Esophagus muscularis mucosa (tissue), 4 donors: Measurements from ENCODE around the gene ERO1B. TPM values are rescaled to one million over a fixed set of nuclear protein-coding genes. Genes with fewer than 3 reads are reported as not detected.

Experiments
- DNase-seq: peaks from one replicate; pipeline ENCODE4 v3.0.0-alpha.2; 2017; ENCODE audit errors: extremely low spot score
- H3K27ac ChIP-seq, 4 donors: fragments of 200-600 bp; sonication (generic); replicated peaks in 1 of 4; 1 replicate in 3 of 4; 2 replicates in 1 of 4; pipeline ENCODE4 v1.5.1; 2016 to 2019; ENCODE audit warnings: mild to moderate bottlenecking in 1 of 4
- H3K27me3 ChIP-seq, 4 donors: fragments of 200-600 bp; sonication (generic); one replicate each; pipeline versions ENCODE4 v1.5.1 to v1.6.0; 2016 to 2019
- H3K36me3 ChIP-seq, 4 donors: fragments of 200-600 bp; sonication (generic); one replicate each; pipeline ENCODE4 v1.5.1; 2016 to 2019
- H3K4me1 ChIP-seq, 4 donors: fragments of 200-600 bp; sonication (generic); one replicate each; pipeline ENCODE4 v1.5.1; 2016 to 2019
- H3K4me3 ChIP-seq, 4 donors: fragments of 200-600 bp; sonication (generic); 1 replicate in 2 of 4; 2 replicates in 2 of 4; pipeline ENCODE4 v1.5.1; 2016 to 2019; ENCODE audit warnings: mild to moderate bottlenecking in 4 of 4, moderate library complexity in 1 of 4
- H3K9me3 ChIP-seq, 4 donors: fragments of 200-600 bp; sonication (generic); 1 replicate in 3 of 4; 2 replicates in 1 of 4; pipeline ENCODE4 v1.5.1; 2016 to 2019
- CTCF ChIP-seq, 3 experiments: fragments of 200-600 bp in 2 of 3; fragments of 450-650 bp in 1 of 3; sonication (generic) in 2 of 3; IDR thresholded peaks; one replicate each; pipeline ENCODE4 v1.5.1; 2017 to 2019; ENCODE audit warnings: antibody characterized with exemption in 3 of 3, mild to moderate bottlenecking in 2 of 3, moderate library complexity in 1 of 3
- EP300 ChIP-seq: sonication (generic); formaldehyde crosslinking; IDR thresholded peaks from one replicate; pipeline ENCODE4 v1.6.1; 2017; ENCODE audit warnings: antibody characterized with exemption
- POLR2A ChIP-seq: fragments of 450-650 bp; IDR thresholded peaks from one replicate; pipeline ENCODE4 v1.6.1; 2017; ENCODE audit warnings: antibody characterized with exemption, moderate library complexity, mild to moderate bottlenecking, low read depth
- POLR2AphosphoS5 ChIP-seq, 2 donors: sonication (generic); formaldehyde crosslinking; IDR thresholded peaks; one replicate each; pipeline ENCODE4 v1.6.1; 2017; ENCODE audit warnings: antibody characterized with exemption in 2 of 2
- WGBS: methylation state at CpG from one replicate; pipeline ENCODE4 v1.1.5; 2018; 5-methylcytosine and 5-hydroxymethylcytosine counted together
- intact Hi-C: fragments of 100-400 bp; cut with DNase I; formaldehyde crosslinking; loops from one replicate; pipeline ENCODE4 v1.15.1; 2023
- total RNA-seq, 4 donors: library from RNA; depleted of rRNA; stranded (reverse); fragments of >200 nt; gene quantifications; one replicate each; pipeline versions ENCODE4 v1.1.0 to v1.2.1, GENCODE V29; 2016

Gene ERO1B
- total RNA-seq, 4 donors from 2014 or later = 7.0 to 11.2 (median 8.1) TPM

- H3K36me3 ChIP-seq = no peaks in the 10 kb centered on the region
- no peaks in the 10 kb centered on the region for H3K9me3 ChIP-seq
- no peak for DNase-seq
- TF ChIP-seq EP300 (no peak), CTCF (IDR thresholded peaks at IDR 0.05) (no peak), POLR2AphosphoS5 (IDR thresholded peaks at IDR 0.05) (no peak)
- no peak overlapping the region for H3K27ac ChIP-seq
- H3K4me1 ChIP-seq = no peaks in the 10 kb centered on the region
- peaks cover 0 to 30% (median 4%) of the 10 kb centered on the region in 4 donors for H3K27me3 ChIP-seq
- no peak overlapping the region for H3K4me3 ChIP-seq
- intact Hi-C loops = no loop called here
- 84% methylated on average over 5 of the region's 5 CpGs for WGBS
These were observed 6.8 kb upstream of the ERO1B start for GRCh38 chr1:236288620-236288976.

- Histone ChIP-seq H3K36me3 (no peaks in the 10 kb centered on the region), H3K27me3 (peaks cover 0 to 30% (median 4%) of the 10 kb centered on the region in 4 donors), H3K4me3 (no peak overlapping the region), H3K4me1 (no peaks in the 10 kb centered on the region), H3K9me3 (no peaks in the 10 kb centered on the region), H3K27ac (no peak overlapping the region)
- intact Hi-C loops = no loop called here
- no peak for TF ChIP-seq POLR2AphosphoS5 (IDR thresholded peaks at IDR 0.05)
- no peak for TF ChIP-seq POLR2A
- TF ChIP-seq CTCF (IDR thresholded peaks at IDR 0.05) = no peak
- no peak for TF ChIP-seq EP300
- DNase-seq = no peak
- 83% methylated on average over 22 of the region's 22 CpGs for WGBS
These were observed 6.2 kb upstream of the ERO1B start for GRCh38 chr1:236287757-236288619.

GRCh38 chr1:236287356-236287755 lies 5.6 kb upstream of the ERO1B start:
- intact Hi-C loops = no loop called here
- no peak for DNase-seq
- Histone ChIP-seq H3K9me3 (no peaks in the 10 kb centered on the region), H3K4me1 (peaks cover 3 to 5% (median 4%) of the 10 kb centered on the region in 4 donors), H3K4me3 (no peak overlapping the region), H3K27me3 (peaks cover 0 to 30% (median 4%) of the 10 kb centered on the region in 4 donors), H3K36me3 (no peaks in the 10 kb centered on the region), H3K27ac (no peak overlapping the region)
- TF ChIP-seq POLR2AphosphoS5 (IDR thresholded peaks at IDR 0.05) (no peak), POLR2A (no peak), CTCF (IDR thresholded peaks at IDR 0.05) (no peak), EP300 (no peak)
- 92% methylated on average over 12 of the region's 12 CpGs for WGBS

- 64% methylated on average over 2 of the region's 2 CpGs for WGBS
- TF ChIP-seq EP300 (no peak), CTCF (IDR thresholded peaks at IDR 0.05) (no peak), POLR2AphosphoS5 (IDR thresholded peaks at IDR 0.05) (no peak), POLR2A (no peak)
- Histone ChIP-seq H3K9me3 (no peaks in the 10 kb centered on the region), H3K36me3 (no peaks in the 10 kb centered on the region), H3K27me3 (peaks cover 0 to 30% (median 4%) of the 10 kb centered on the region in 4 donors), H3K4me1 (peaks cover 9 to 19% (median 16%) of the 10 kb centered on the region in 4 donors), H3K27ac (no peak overlapping the region), H3K4me3 (no peak overlapping the region)
- DNase-seq = no peak
- intact Hi-C loops = no loop called here
These were observed 2.5 kb upstream of the ERO1B start for GRCh38 chr1:236284291-236284721.
